T-helper 2 cell (primary cell): ENCODE data around the gene CLCN7.

ENCODE experiments used
- DNase-seq, 5 experiments: peaks; one replicate each; pipeline versions ENCODE4 v3.0.0 to v3.0.0-alpha.2; 2012 to 2022

The CLCN7 gene

DNA sequence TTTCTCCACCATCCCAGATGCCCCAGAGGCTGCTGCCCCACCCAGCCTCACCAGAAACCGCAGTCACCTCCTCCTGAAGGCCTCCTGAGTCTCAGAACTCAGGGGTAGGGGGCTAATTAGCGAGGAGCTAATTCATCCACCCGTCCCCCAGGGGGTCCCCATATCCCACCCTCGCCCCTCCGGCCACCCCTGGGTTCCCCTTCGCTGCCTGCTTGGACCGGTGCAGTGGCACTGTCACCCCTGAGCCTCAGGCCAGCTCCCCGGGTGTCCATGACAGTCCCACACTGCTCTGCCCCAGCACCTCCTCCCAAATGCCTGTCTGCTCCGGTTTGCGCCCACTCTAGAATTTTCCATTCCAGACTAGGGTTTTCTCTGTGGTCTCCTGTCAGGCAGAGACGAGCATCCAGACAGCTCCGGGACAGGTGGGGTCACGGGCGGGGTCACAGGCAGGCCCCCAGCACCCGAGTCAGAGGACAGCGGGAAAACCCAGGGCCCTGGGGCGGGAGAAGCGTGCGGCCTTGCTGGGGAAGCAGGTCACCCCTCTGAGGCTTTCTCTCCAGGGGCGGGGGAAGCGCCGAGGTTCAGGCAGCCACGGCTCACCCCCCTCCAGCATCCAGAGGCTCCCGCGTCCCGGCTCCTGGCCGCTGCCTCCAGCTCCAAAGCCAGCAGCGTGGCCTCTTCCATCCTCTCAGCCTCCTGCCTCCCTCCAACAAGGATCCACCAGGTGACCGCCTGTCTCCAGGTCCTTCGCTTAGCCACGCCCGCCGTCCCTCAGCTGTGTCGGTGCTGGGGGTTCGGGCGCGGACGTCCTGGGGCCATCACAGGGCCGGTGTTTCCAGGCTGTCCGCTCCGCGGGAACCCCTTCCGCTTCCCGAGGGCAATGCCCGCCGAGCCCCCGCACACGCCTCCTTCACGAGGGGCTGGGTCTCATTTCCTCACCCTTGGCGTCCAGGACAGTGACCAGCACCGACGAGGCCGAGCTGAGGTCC, 47.1 kb downstream of the CLCN7 start:
- no peak for DNase-seq

DNA sequence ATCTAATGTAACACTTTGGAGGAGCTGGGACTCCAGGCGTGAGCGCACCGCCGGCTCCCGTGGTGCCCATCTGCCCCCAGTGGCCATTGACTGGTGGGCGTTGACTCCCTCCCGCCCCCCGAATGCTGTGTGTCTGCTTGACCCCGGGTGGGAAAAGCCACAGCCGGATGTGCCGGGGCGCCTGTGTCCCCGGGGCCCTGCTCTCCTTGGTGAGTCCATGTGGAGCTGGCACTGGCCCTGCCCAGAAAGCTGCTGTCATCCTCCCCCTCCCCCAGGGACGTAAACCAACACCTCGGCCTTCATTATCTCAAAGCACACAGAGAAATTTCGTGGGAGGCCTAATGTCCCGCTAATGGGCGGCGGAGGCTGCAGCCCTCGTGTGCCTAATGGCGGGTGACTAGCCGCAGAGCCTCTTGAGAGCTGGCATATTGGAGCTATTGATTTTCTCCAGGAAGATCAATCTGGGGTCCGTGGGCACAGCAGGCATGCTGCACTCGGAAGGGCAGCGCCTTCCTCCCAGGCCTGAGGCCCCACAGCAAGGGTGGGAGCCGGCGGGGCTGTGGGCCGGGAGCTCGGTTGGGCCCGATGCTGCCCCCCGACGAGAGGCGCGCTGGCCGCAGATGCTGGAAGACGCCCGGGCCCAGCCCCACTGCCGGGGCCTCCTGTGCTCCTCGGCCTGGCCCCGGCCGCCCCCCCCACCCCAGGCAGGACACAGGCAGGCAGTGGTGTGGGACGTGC, 47.9 kb downstream of the CLCN7 start:
- no peak for DNase-seq

- no peak for DNase-seq
Observed at GRCh38 chr16:1425616-1426370, 49.0 kb downstream of the CLCN7 start.

DNA sequence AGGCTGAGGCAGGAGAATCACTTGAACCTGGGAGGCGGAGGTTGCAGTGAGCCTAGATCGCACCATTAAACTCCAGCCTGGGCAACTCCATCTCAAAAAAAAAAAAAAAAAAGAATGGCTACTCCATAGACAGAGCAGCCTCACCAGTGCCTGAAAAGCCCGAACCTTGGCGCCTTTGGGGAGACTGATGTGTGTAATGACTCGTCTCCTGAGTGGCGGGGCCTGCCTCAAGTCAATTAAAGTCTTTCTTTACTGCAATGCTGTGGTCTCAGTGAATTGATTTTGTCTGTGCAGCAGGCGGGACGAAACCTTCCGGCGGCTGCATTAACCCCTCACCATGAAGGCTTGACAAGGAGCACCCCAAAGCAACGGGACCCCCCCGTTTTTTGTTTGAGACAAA, 50.8 kb downstream of the CLCN7 start:
- no peak for DNase-seq

- DNase-seq, result no peak
Observed at GRCh38 chr16:1422076-1422475, 52.8 kb downstream of the CLCN7 start.

DNA sequence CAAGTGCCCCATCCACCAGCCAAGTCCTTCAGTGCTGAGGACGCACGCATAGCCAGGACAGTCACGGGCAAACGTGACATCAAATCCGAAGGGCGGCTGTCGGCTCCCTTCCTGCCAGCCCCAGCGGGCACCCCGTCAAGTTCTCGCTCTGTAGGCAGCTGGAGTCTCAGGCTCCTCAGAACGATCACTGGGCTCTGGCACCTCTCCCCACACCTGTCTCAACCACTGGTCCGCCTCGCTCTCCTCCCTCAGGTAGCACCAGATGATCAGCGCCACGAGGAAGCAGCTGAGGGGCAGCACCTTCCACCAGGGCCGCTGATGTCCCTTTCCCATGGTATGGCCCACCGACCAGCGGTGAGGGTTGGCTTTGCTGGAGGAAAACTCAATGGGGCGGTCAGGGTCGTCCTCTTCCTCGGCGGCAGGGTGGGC, 54.7 kb downstream of the CLCN7 start:
- no peak for DNase-seq

DNA sequence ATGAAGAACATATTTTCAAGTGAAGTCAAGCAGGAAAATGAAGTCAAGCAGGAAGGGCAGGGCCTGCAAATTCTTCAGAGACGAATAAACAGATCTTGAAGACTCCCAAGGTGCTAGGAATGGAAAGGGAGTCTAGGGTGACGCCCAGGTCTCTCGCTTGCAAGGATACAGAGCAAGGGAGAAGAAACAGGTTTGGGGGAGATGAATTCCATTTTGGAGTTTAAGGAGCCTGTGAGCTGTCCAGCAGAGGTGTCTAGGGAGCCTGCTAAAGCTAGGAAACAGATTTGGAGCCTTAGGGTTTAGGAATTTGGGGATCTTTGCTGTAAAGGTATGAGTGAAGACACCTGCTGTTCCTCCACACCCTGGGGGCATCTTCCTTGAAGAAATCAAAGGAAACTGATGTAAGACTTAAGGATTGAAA, 58.3 kb downstream of the CLCN7 start:
- DNase-seq, result no peak

DNA sequence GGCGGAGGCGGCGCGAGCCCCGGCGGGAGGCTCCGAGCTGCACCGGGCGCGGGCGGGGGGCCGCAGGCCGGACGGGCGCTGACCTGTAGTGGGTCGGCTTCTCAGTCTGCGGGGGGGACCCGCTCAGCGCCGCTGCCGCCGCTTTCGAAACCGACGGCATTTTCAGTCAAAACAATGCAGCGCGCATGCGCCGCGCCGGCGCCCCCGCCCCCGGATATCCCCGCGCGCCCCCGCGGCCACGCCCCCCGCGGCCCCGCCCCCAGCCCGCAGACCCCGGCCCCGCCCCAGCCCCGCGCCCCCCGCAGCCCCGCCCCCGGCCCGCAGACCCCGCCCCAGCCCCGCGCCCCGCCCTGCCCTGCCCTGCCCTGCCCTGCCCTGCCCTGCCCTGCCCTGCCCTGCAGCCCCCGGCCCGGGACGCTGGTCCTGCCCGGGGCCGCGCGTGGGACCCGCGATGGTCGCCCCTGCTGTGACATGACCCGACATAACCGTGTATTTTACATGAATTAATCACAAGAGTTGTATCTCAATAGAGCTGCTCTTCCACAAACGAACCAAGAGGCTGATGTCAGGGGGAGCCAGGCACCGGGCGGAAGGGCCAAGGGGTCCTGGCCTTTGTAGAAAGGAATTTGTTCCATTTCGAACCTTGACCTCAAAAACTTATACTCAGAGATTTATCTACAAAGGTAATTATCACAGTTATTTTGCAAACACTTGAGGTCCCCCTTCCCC, 60.1 kb downstream of the CLCN7 start, which contains the start of gene UNKL:
TSS of gene UNKL (minus strand) at position 173 of the 729 bp plus-strand sequence. CDS start at position 160, 13 bp downstream.
- peak; percentile 67 to 82 (median 78) for DNase-seq

DNA sequence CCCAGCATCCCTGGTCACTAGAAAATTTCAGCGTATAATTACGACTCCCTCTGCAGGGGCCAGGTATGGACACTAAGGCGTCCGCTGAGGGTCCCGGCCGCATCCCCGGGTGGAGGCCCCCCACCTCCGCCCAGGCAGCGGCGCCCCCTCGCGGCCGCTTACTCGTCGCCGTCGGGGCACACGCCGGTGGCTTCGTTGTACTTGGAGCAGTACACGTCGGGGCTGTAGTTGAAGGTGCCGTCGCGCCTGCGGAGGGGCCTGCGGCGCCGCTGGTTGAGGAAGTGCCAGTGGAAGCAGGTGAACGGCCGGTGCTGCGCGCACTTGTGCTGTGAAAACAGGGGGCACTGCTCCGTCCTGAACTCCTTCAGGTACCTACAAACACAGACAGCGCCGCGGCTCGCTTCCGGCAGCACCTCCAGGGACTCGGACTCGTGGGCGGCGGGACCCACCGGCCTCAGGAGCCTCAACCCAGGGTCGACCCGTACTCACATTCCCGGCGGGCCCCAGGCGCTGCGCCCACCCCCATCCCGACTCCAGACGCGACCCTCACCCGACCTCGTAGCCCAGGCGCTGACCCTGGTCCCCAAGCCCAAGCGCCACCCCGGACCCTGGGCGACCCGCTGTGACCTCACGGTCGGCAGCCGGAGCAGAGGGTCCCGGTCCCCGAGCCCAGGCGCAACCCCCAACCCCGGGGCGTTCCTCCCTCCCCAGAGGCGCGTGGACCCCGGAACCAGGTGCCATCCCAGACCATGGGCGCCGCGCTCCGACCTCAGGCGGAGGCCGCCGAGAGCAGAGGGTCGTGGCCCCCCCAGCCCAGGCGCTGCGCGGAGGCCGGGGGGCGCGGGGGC, 60.9 kb downstream of the CLCN7 start:
- peak; percentile 23 to 88 (median 48) for DNase-seq

GRCh38 chr16:1412847-1413246, 62.0 kb downstream of the CLCN7 start:
- no peak for DNase-seq

DNA sequence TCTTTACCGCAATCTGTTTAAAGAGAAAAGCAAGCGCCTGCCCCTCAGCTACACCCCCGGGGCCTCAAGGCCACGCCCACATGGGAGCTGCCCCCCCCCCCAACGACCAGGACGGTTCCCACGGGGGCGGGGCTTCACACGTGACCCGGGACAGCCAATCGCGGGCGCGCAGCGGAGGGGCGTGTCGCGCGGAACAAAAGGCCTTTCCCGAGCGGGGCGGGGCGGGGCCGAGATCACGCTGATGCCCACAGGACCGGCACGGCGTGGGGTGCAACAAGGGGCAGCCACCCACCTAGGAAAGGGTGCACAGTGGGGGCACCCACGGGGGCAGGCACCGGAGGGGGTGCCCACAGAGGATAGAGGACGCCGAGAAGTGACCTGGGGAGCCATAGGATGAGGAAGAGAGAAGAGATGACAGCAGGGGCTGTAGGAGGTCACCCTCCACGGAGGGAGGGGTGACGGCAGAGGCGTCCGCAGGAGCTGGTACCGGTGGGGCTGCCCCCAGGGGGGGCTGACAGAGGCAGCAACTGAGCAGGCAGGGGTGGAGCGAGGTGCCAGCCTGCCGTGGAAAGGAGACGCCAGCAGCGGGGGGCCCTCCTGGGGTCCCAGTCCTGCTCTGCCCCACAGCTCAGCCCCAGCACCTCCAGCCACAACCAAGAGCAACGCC, 66.5 kb downstream of the CLCN7 start:
- peak; percentile 91 to 97 (median 91) for DNase-seq

DNA sequence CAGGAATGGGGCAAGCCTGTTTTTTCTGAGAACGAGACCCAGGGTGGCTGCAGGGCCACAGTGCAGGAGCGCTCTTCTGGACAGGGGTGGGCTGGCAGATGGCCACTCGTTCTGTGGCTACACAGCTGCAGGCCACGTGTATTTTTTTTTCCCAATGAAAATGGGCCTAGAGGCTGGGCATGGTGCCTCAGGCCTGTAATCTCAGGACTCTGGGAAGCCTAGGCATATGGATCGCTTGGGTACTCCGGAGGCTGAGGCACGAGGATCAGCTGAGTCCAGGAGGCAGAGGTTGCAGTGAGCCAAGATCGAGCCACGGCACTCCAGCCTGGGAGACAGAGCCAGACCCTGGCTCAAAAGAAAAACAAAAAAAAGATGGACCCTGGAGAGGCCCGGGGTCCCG, 67.1 kb downstream of the CLCN7 start:
- no peak for DNase-seq

DNA sequence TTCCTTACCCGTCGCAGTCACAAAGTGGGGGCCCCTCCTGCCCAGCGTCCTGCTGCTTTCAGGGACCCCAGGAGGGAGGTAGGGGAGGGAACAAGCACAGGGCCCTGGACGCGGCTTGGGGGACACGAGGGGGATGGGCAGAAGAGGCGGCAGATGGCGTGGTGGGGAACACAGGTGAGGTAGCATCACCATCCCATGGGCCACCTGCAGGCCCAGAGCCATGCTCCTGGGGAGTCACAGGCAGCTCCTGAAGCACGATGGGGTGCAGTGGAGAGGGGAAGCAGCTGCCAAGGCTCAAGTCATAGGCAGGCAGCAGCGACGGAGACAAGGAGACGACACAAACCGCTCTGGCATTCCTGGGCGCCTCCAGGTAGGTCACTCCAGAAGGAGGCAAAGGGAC, 71.1 kb downstream of the CLCN7 start:
- no peak for DNase-seq

- no peak for DNase-seq
Observed at GRCh38 chr16:1403036-1403435, 71.8 kb downstream of the CLCN7 start.

DNA sequence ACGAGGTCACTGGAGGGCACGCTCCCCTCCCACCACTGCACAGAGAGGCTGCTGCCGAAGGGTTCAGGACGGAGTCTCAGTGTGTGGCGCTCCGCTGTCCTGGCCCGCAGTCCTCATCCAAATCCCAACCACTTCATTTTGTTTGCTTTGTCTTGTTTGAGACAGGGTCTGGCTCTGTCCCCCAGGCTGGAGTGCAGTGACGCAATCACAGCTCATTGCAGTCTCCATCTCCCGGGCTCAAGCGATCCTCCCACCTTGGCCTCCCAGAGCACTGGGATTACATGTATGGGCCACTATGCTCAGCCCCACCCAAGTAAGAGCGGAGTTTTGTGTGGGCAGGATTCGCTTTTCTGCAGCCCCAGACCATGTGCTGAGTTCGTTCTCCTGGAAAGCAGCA, 73.1 kb downstream of the CLCN7 start:
- no peak for DNase-seq

- no peak for DNase-seq
Observed at GRCh38 chr16:1401061-1401757, 73.6 kb downstream of the CLCN7 start.

GRCh38 chr16:1398826-1399581, 75.8 kb downstream of the CLCN7 start:
- DNase-seq, result no peak

DNA sequence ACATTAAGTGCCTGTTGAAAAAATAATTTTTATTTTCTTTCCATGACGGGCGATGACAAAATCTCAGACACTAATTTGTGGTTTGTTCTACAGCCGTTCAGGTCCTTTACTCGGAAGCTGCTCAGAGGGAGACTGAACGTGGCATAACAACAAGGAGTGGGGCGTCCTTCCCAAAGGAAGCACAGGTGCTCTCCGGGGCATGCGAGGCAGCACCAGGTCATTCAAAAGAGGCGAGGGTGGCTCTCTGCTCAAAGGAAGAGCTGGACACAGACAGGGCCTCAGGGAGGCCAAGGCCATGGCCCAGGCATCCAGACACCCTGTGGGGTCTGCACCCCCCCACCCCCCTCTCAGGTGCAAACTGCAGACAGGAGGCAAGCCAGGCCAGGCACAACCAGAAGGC, 76.5 kb downstream of the CLCN7 start:
- no peak for DNase-seq

- DNase-seq, result no peak
Observed at GRCh38 chr16:1397779-1398178, 77.0 kb downstream of the CLCN7 start.
